HepG2 (cell line): ENCODE data around the gene APOC3. TPM values are rescaled to one million over a fixed set of nuclear protein-coding genes. Genes with fewer than 3 reads are reported as not detected.
A peak's percentile ranks its signal among the peaks of the same experiment; 100 is the strongest.

Experiments
- CREM ChIP-seq, 2 experiments: sonication (generic) in 1 of 2; formaldehyde crosslinking in 1 of 2; IDR thresholded peaks; 2 replicates each; pipeline versions ENCODE4 v1.4.0 to v1.6.1; 2016 to 2020; ENCODE audit warnings: antibody characterized with exemption in 1 of 2, mild to moderate bottlenecking in 1 of 2, missing genetic modification reagents in 1 of 2
- GABPB1 ChIP-seq: IDR thresholded peaks from 2 replicates; pipeline ENCODE4 v1.6.1; 2016; ENCODE audit warnings: mild to moderate bottlenecking, missing genetic modification reagents, moderate library complexity, missing compliant biosample characterization
- GFI1 ChIP-seq: sonication (generic); formaldehyde crosslinking; IDR thresholded peaks from 2 replicates; pipeline ENCODE4 v1.5.0; 2020; ENCODE audit warnings: missing genetic modification reagents, mild to moderate bottlenecking, borderline replicate concordance
- MBNL3 ChIP-seq: fragments of 250-450 bp; sonication (Bioruptor Pico); conservative IDR thresholded peaks from 2 replicates; pipeline ENCODE4 v1.8.0; 2022; ENCODE audit warnings: mild to moderate bottlenecking, inconsistent platforms
- NR2C2 ChIP-seq: sonication (generic); formaldehyde crosslinking; IDR thresholded peaks from 2 replicates; pipeline ENCODE4 v1.4.0; 2020; ENCODE audit warnings: missing genetic modification reagents, mild to moderate bottlenecking, moderate library complexity, borderline replicate concordance
- PAX8 ChIP-seq: sonication (generic); formaldehyde crosslinking; IDR thresholded peaks from 2 replicates; pipeline ENCODE4 v1.8.0; 2022; ENCODE audit warnings: mild to moderate bottlenecking, missing genetic modification reagents, borderline replicate concordance
- RBAK ChIP-seq: sonication (generic); formaldehyde crosslinking; IDR thresholded peaks from 2 replicates; pipeline ENCODE4 v1.5.1; 2020; ENCODE audit warnings: mild to moderate bottlenecking, missing genetic modification reagents
- TMF1 ChIP-seq: sonication (generic); formaldehyde crosslinking; IDR thresholded peaks from 2 replicates; pipeline ENCODE4 v1.8.1; 2022; ENCODE audit warnings: low read depth, missing genetic modification reagents
- ZBTB10 ChIP-seq: sonication (generic); formaldehyde crosslinking; IDR thresholded peaks from 2 replicates; pipeline ENCODE4 v1.4.0; 2020; ENCODE audit warnings: missing genetic modification reagents, borderline replicate concordance
- ZFYVE20 ChIP-seq: sonication (generic); formaldehyde crosslinking; IDR thresholded peaks from 2 replicates; pipeline ENCODE4 v1.8.0; 2023; ENCODE audit warnings: low read depth, mild to moderate bottlenecking, moderate library complexity, missing genetic modification reagents, borderline replicate concordance
- ZKSCAN5 ChIP-seq: sonication (generic); formaldehyde crosslinking; IDR thresholded peaks from 2 replicates; pipeline ENCODE4 v1.5.1; 2020; ENCODE audit warnings: mild to moderate bottlenecking, missing genetic modification reagents
- ZNF18 ChIP-seq: sonication (generic); formaldehyde crosslinking; IDR thresholded peaks from 2 replicates; pipeline ENCODE4 v1.8.0; 2022; ENCODE audit warnings: mild to moderate bottlenecking, missing genetic modification reagents; ENCODE audit not compliant: insufficient replicate concordance
- ZNF180 ChIP-seq: sonication (generic); formaldehyde crosslinking; IDR thresholded peaks from 2 replicates; pipeline ENCODE4 v1.4.0; 2020; ENCODE audit warnings: low read depth, missing genetic modification reagents, borderline replicate concordance
- ZNF251 ChIP-seq: sonication (generic); formaldehyde crosslinking; IDR thresholded peaks from 2 replicates; pipeline ENCODE4 v1.9.0; 2021; ENCODE audit warnings: mild to moderate bottlenecking, missing genetic modification reagents
- ZNF816 ChIP-seq: sonication (generic); formaldehyde crosslinking; IDR thresholded peaks from 2 replicates; pipeline ENCODE4 v1.8.0; 2022; ENCODE audit warnings: missing genetic modification reagents, mild to moderate bottlenecking, borderline replicate concordance
- polyA plus RNA-seq, 8 experiments: library from polyadenylated mRNA; depleted of rRNA in 3 of 8; stranded (reverse) in 7 of 8; unstranded in 1 of 8; fragments of >200 nt; fragmentation: Illumina TruSeq in 4 of 8; extraction: Trizol in 4 of 8; gene quantifications; 2 replicates each; pipeline versions ENCODE4 v1.2.1 to v1.2.3, GENCODE V29; 2011 to 2016; ENCODE audit warnings: low read depth in 4 of 8, missing spikeins in 1 of 8, mixed read lengths in 1 of 8; ENCODE audit not compliant: insufficient read depth in 1 of 8
- total RNA-seq, 5 experiments: library from RNA; depleted of rRNA; stranded (reverse); fragments of >200 nt; fragmentation: Illumina TruSeq; extraction: Trizol; gene quantifications; 2 replicates each; pipeline ENCODE4 v1.2.3, GENCODE V29; 2016; ENCODE audit warnings: low read depth in 1 of 5
- TF ChIP-seq, protein P1 (sequence below): sonication (generic); formaldehyde crosslinking; IDR thresholded peaks from 2 replicates; pipeline ENCODE4 v1.4.0; 2020; ENCODE audit warnings: missing genetic modification reagents
- TF ChIP-seq, protein P2 (sequence below): IDR thresholded peaks from 2 replicates; pipeline ENCODE4 v1.6.1; 2016; ENCODE audit warnings: mild to moderate bottlenecking, missing biosample characterization, missing genetic modification reagents
- TF ChIP-seq, protein P3 (sequence below): sonication (generic); formaldehyde crosslinking; IDR thresholded peaks from 2 replicates; pipeline ENCODE4 v1.5.1; 2020; ENCODE audit warnings: missing genetic modification reagents, mild to moderate bottlenecking, borderline replicate concordance

Gene APOC3
- total and polyA plus RNA-seq, 2 of the 13 experiments (the other 11 are each of a cell fraction or from before 2014, with no cell fraction given): 314 to 687 TPM

DNA sequence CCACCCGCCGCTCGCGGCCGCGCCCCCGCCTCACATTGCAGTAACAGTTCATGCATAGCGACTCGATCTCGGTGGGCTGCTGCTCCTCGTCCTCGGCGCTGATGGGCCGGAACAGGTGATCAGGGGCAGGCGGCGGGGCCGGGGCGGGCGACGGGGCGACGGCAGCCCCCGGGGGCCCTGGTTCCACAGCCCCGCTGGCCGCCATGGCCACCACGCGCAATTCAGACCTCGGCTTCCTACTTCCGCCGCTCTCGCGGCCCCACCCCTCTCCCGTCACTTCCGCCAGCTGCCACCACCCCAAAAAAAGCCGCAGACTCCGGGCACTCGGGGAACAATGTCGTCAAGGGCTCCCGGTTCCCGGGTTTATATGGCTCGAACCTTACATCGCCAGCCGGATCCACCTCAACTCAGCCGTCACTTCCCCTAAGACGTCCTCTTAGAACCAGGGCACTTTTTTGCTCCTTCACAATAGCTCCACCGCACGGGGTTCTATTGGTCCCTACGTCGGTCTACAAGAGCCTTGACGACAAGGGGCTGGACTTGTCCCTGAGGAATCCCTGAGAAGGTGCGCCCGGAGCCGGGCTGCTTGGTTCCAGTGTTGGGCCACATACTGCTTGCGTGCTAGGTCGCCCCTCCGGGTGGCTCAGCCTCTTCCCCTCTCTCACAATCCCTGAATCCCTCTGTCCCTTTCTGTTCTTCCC is 41.8 kb upstream of the APOC3 start, which contains the start of gene ZPR1 (continued):
- TF ChIP-seq TMF1 (CRISPR knock-in tag): no peak
- no peak for TF ChIP-seq ZFYVE20 (CRISPR knock-in tag)
- no peak for TF ChIP-seq NR2C2 (CRISPR knock-in tag)
- TF ChIP-seq, protein P1, sequence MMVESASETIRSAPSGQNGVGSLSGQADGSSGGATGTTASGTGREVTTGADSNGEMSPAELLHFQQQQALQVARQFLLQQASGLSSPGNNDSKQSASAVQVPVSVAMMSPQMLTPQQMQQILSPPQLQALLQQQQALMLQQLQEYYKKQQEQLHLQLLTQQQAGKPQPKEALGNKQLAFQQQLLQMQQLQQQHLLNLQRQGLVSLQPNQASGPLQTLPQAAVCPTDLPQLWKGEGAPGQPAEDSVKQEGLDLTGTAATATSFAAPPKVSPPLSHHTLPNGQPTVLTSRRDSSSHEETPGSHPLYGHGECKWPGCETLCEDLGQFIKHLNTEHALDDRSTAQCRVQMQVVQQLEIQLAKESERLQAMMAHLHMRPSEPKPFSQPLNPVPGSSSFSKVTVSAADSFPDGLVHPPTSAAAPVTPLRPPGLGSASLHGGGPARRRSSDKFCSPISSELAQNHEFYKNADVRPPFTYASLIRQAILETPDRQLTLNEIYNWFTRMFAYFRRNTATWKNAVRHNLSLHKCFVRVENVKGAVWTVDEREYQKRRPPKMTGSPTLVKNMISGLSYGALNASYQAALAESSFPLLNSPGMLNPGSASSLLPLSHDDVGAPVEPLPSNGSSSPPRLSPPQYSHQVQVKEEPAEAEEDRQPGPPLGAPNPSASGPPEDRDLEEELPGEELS (CRISPR knock-in tag): no peak
- TF ChIP-seq RBAK (CRISPR knock-in tag): no peak
- TF ChIP-seq ZNF18 (CRISPR knock-in tag): peak; percentile 73
- TF ChIP-seq ZNF251 (CRISPR knock-in tag): no peak
- TF ChIP-seq, protein P2, sequence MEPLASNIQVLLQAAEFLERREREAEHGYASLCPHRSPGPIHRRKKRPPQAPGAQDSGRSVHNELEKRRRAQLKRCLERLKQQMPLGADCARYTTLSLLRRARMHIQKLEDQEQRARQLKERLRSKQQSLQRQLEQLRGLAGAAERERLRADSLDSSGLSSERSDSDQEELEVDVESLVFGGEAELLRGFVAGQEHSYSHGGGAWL (CRISPR knock-in tag): peak; percentile 89
- no peak for TF ChIP-seq ZKSCAN5
- TF ChIP-seq ZBTB10: peak; percentile 83; the same call in 1 of the 2 replicates
- TF ChIP-seq, protein P3, sequence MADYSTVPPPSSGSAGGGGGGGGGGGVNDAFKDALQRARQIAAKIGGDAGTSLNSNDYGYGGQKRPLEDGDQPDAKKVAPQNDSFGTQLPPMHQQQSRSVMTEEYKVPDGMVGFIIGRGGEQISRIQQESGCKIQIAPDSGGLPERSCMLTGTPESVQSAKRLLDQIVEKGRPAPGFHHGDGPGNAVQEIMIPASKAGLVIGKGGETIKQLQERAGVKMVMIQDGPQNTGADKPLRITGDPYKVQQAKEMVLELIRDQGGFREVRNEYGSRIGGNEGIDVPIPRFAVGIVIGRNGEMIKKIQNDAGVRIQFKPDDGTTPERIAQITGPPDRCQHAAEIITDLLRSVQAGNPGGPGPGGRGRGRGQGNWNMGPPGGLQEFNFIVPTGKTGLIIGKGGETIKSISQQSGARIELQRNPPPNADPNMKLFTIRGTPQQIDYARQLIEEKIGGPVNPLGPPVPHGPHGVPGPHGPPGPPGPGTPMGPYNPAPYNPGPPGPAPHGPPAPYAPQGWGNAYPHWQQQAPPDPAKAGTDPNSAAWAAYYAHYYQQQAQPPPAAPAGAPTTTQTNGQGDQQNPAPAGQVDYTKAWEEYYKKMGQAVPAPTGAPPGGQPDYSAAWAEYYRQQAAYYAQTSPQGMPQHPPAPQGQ (CRISPR knock-in tag): no peak
- no peak for TF ChIP-seq ZNF816 (CRISPR knock-in tag)
- peak; percentile 96 for TF ChIP-seq GABPB1 (CRISPR knock-in tag)
- TF ChIP-seq MBNL3: no peak
- no peak for TF ChIP-seq ZNF180 (CRISPR knock-in tag)
- TF ChIP-seq PAX8 (CRISPR knock-in tag): no peak
- TF ChIP-seq GFI1 (CRISPR knock-in tag): peak; percentile 47; the same call in 1 of the 2 replicates
- peak; percentile 85 for TF ChIP-seq CREM (IDR thresholded peaks at IDR 0.05)
- TF ChIP-seq CREM (CRISPR knock-in tag; IDR thresholded peaks at IDR 0.05): no peak
